Osteocyte (in vitro differentiated cells): ENCODE data around the gene CHPF. TPM values are rescaled to one million over a fixed set of nuclear protein-coding genes. Genes with fewer than 3 reads are reported as not detected.

Experiments
- DNase-seq: peaks from one replicate; pipeline ENCODE4 v3.0.0; 2021; ENCODE audit warnings: mixed read lengths; ENCODE audit not compliant: unreplicated experiment; ENCODE audit errors: extremely low spot score
- H3K27ac Mint-ChIP-seq: one replicate; pipeline ENCODE4 v1.8.0; 2021; ENCODE audit warnings: mild to moderate bottlenecking, mixed read lengths; ENCODE audit not compliant: unreplicated experiment
- H3K27me3 Mint-ChIP-seq: one replicate; pipeline ENCODE4 v1.8.0; 2021; ENCODE audit warnings: mixed read lengths; ENCODE audit not compliant: unreplicated experiment
- H3K36me3 Mint-ChIP-seq: one replicate; pipeline ENCODE4 v1.8.0; 2021; ENCODE audit warnings: mixed read lengths; ENCODE audit not compliant: unreplicated experiment
- H3K4me1 Mint-ChIP-seq: one replicate; pipeline ENCODE4 v1.8.0; 2021; ENCODE audit warnings: mixed read lengths; ENCODE audit not compliant: unreplicated experiment
- H3K4me3 Mint-ChIP-seq: one replicate; pipeline ENCODE4 v1.8.0; 2021; ENCODE audit warnings: mild to moderate bottlenecking, moderate library complexity, mixed read lengths; ENCODE audit not compliant: unreplicated experiment
- H3K9me3 Mint-ChIP-seq: one replicate; pipeline ENCODE4 v1.8.0; 2021; ENCODE audit warnings: mixed read lengths; ENCODE audit not compliant: unreplicated experiment
- CTCF ChIP-seq: fragments of 200-600 bp; sonication (generic); IDR thresholded peaks from 2 replicates; pipeline ENCODE4 v1.5.0; 2021; ENCODE audit warnings: antibody characterized with exemption, mild to moderate bottlenecking, moderate library complexity
- total RNA-seq: library from RNA; stranded (reverse); gene quantifications from 2 replicates; pipeline ENCODE4 v1.2.1, GENCODE V29; 2021

The CHPF gene
- total RNA-seq, 1 donor from 2014 or later = 144 TPM

- no peaks in the 10 kb centered on the region for H3K27me3 Mint-ChIP-seq
- H3K27ac Mint-ChIP-seq = peak overlapping the region; percentile 54
- DNase-seq = no peak
- H3K4me1 Mint-ChIP-seq = peaks cover 22% of the 10 kb centered on the region
- H3K9me3 Mint-ChIP-seq = no peaks in the 10 kb centered on the region
- peaks cover 23% of the 10 kb centered on the region for H3K36me3 Mint-ChIP-seq
- peak overlapping the region; percentile 77 for H3K4me3 Mint-ChIP-seq
- TF ChIP-seq CTCF = peak; percentile 9
Measured at GRCh38 chr2:219570194-219570923, 26.8 kb upstream of the CHPF start.

- DNase-seq = no peak
- H3K27ac Mint-ChIP-seq = no peak overlapping the region
- no peak for TF ChIP-seq CTCF
- H3K27me3 Mint-ChIP-seq = no peaks in the 10 kb centered on the region
- H3K9me3 Mint-ChIP-seq = no peaks in the 10 kb centered on the region
- peak overlapping the region; percentile 77 for H3K4me3 Mint-ChIP-seq
- peaks cover 22% of the 10 kb centered on the region for H3K4me1 Mint-ChIP-seq
- peaks cover 23% of the 10 kb centered on the region for H3K36me3 Mint-ChIP-seq
Measured at GRCh38 chr2:219569635-219570034, 26.0 kb upstream of the CHPF start.

GRCh38 chr2:219569041-219569440 is 25.4 kb upstream of the CHPF start:
- TF ChIP-seq CTCF = no peak
- DNase-seq = no peak
- peaks cover 27% of the 10 kb centered on the region for H3K36me3 Mint-ChIP-seq
- no peaks in the 10 kb centered on the region for H3K27me3 Mint-ChIP-seq
- H3K9me3 Mint-ChIP-seq = no peaks in the 10 kb centered on the region
- H3K27ac Mint-ChIP-seq = no peak overlapping the region
- H3K4me1 Mint-ChIP-seq = peaks cover 22% of the 10 kb centered on the region
- peak overlapping the region; percentile 77 for H3K4me3 Mint-ChIP-seq

- no peak for TF ChIP-seq CTCF
- Mint-ChIP-seq H3K4me3 (no peak overlapping the region), H3K27ac (peak overlapping the region; percentile 65), H3K27me3 (no peaks in the 10 kb centered on the region), H3K9me3 (no peaks in the 10 kb centered on the region), H3K36me3 (peaks cover 32% of the 10 kb centered on the region), H3K4me1 (peaks cover 22% of the 10 kb centered on the region)
- peak; percentile 81 for DNase-seq
Measured at GRCh38 chr2:219567791-219568361, 24.3 kb upstream of the CHPF start.

- Mint-ChIP-seq H3K36me3 (peaks cover 36% of the 10 kb centered on the region), H3K27me3 (no peaks in the 10 kb centered on the region), H3K9me3 (no peaks in the 10 kb centered on the region), H3K4me1 (peaks cover 22% of the 10 kb centered on the region), H3K4me3 (no peak overlapping the region), H3K27ac (no peak overlapping the region)
- TF ChIP-seq CTCF = no peak
- no peak for DNase-seq
Measured at GRCh38 chr2:219567131-219567530, 23.5 kb upstream of the CHPF start.
